IPS-20b (cell line): ENCODE measurements around the gene MZT2A.
"Not testable (repeated sequence)": the region's sequence is repeated elsewhere in the genome, so short reads cannot be mapped to it uniquely, and the experiment has no call there.

Experiments used
- H3K27ac ChIP-seq: one replicate; pipeline ENCODE4 v1.5.1; 2013; ENCODE audit warnings: low read length
- H3K27me3 ChIP-seq: 2 replicates; pipeline ENCODE4 v1.6.1; 2013; ENCODE audit warnings: mild to moderate bottlenecking, low read length, inconsistent platforms; ENCODE audit not compliant: insufficient read depth
- H3K36me3 ChIP-seq: 2 replicates; pipeline ENCODE4 v1.6.1; 2013; ENCODE audit warnings: low read depth, mild to moderate bottlenecking, inconsistent platforms, low read length, moderate library complexity; ENCODE audit not compliant: insufficient read depth
- H3K4me1 ChIP-seq: 2 replicates; pipeline ENCODE4 v1.6.1; 2013; ENCODE audit warnings: mild to moderate bottlenecking, control low read depth, inconsistent platforms, low read length, moderate library complexity; ENCODE audit not compliant: insufficient read depth
- H3K4me3 ChIP-seq: 2 replicates; pipeline ENCODE4 v1.5.1; 2013; ENCODE audit warnings: mild to moderate bottlenecking, low read length, inconsistent platforms
- H3K9ac ChIP-seq: 2 replicates; pipeline ENCODE4 v1.6.1; 2013; ENCODE audit warnings: low read depth, mild to moderate bottlenecking, inconsistent platforms, low read length, moderate library complexity
- H3K9me3 ChIP-seq: 2 replicates; pipeline ENCODE4 v1.6.1; 2013; ENCODE audit warnings: mild to moderate bottlenecking, low read depth, low read length, inconsistent platforms; ENCODE audit not compliant: insufficient read depth

MZT2A gene

DNA sequence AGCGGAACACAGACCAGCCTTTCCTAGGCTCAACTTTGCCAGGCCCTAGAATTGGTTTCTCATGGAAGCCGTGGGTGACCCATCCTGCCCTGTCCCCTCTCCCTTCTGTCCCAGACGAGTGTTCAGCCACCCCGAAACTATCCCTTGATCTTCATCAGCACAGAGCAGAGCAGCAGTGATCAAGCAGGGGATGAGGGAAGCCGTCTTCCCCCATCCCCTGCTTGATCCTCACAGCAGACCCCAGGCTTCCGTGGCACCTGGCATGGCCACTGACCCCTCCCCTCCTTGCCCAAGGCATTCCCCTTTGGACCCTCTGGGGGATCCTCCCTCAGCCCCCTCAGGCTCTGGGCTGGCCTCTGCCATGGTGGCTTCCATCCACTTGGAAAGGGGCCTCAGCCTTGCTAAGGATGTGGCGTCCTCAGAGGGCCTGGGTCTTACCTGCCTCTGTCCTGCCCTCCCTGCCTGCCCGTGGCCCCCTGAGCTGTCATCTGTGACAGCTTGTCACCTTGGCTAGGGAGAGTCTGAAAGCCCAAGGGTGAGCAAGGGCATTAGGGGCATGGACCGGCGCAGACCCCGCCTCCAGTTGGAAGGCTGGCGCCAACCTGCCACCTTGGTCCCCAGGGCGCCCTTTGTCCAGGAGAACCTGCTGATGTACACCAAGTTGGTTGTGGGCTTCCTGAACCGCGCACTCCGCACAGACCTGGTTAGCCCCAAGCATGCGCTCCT lies 25.1 kb upstream of the MZT2A start:
- Histone ChIP-seq H3K4me1 (no peaks in the 10 kb centered on the region), H3K4me3 (no peak overlapping the region), H3K9me3 (no peaks in the 10 kb centered on the region), H3K27me3 (no peaks in the 10 kb centered on the region), H3K36me3 (peaks cover 52% of the 10 kb centered on the region), H3K9ac (no peak overlapping the region), H3K27ac (no peak overlapping the region)

DNA sequence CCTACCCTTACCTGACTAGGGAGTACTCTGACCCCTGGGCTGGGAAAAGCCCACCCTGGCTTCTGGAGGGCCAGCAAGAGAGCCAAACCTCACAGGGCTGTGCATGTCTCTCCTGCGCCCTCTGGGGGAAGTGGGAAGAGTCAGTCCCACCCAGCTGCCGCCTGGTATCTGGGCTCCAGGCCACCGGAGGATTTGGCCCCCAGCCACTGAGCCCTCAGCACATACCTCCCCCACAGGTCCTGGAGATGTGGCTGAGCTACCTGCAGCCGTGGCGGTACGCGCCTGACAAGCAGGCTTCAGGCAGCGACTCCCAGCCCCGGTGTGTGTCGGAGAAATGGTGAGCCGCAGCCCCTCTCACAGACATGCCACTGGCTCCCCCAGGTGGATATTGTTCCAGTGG lies 24.4 kb upstream of the MZT2A start:
- not testable (repeated sequence) for H3K27ac ChIP-seq, H3K27me3 ChIP-seq, H3K4me3 ChIP-seq, H3K4me1 ChIP-seq, H3K9me3 ChIP-seq, H3K9ac ChIP-seq
- H3K36me3 ChIP-seq, result peaks cover 56% of the 10 kb centered on the region

DNA sequence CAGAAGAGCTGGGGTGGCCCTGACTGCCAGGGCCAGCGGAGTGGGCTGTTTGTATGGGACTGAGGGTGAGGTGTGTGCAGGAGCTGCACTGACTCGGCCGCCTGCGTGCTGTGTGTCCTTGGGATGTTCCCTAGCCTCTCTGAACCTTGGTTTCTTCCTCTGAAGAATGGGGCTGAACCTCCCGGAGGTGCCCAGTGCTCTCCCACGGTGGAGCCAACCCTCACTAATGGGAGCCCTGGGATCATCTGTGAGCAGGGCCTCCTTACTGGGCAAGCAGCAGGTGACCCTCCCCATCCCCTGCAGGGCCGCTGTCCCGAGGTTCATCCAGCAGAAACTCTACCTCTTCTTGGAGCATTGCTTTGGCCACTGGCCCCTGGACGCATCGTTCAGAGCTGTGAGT lies 23.8 kb upstream of the MZT2A start:
- H3K9me3 ChIP-seq, result no peaks in the 10 kb centered on the region
- H3K4me1 ChIP-seq, result no peaks in the 10 kb centered on the region
- H3K36me3 ChIP-seq, result peaks cover 56% of the 10 kb centered on the region
- no peak overlapping the region for H3K4me3 ChIP-seq
- no peaks in the 10 kb centered on the region for H3K27me3 ChIP-seq
- no peak overlapping the region for H3K27ac ChIP-seq
- H3K9ac ChIP-seq, result no peak overlapping the region

DNA sequence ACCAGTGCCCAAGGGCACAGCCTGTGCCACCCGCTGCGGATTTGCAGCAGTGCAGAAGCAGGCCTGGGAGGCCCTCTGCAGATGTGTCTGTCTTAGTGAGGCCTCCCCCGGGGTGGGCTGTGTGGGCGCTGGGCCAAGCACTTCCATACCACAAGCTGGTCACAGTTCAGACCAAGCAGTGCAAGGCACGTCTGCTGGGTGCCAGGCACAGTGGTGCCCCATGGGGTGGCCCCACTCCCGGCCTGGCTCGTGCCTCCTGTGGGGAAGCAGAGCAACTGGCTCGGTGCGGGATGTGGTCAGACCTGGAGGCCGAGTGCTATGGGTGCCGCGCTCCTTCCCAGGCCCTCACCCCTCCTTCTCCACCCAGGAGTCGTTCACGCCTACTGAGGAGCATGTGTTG lies 23.0 kb upstream of the MZT2A start:
- not testable (repeated sequence) for H3K4me3 ChIP-seq, H3K4me1 ChIP-seq, H3K9me3 ChIP-seq, H3K9ac ChIP-seq, H3K27me3 ChIP-seq, H3K27ac ChIP-seq
- peaks cover 49% of the 10 kb centered on the region for H3K36me3 ChIP-seq

DNA sequence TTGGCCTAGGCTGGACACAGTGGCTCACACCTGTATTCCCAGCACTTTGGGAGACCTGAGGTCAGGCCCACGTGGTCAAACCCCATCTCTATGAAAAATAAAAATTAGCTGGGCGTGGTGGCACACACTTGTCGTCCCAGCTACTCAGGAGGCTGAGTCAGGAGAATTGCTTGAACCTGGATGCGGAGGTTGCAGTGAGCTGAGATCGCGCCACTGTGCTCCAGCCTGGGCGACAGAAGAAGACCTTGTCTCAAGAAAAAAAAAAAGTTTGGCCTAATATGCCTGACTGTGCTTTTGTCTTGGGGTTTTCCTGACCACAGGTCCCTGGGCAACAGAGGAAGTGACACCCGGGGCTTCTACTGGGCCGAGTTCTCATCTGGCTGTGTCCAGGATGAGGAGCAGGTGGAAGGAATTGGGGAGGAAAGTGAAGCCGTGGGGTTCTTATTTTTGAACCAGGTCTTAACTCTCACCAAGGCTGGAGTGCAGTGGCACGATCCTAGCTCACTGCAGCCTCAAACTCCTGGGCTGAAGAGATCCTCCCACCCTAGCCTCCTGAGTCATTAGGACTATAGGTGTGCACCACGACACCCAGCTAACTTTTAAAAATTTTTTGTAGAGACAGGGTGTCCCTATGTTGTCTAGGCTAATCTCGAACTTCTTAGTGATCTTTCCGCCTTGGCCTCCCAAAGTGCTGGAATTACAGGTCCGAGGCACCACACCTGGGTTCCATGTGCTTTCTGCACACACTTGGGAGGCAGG lies 22.4 kb upstream of the MZT2A start:
- not testable (repeated sequence) for H3K27ac ChIP-seq, H3K27me3 ChIP-seq, H3K9ac ChIP-seq, H3K4me3 ChIP-seq, H3K9me3 ChIP-seq, H3K4me1 ChIP-seq
- H3K36me3 ChIP-seq, result peaks cover 50% of the 10 kb centered on the region

DNA sequence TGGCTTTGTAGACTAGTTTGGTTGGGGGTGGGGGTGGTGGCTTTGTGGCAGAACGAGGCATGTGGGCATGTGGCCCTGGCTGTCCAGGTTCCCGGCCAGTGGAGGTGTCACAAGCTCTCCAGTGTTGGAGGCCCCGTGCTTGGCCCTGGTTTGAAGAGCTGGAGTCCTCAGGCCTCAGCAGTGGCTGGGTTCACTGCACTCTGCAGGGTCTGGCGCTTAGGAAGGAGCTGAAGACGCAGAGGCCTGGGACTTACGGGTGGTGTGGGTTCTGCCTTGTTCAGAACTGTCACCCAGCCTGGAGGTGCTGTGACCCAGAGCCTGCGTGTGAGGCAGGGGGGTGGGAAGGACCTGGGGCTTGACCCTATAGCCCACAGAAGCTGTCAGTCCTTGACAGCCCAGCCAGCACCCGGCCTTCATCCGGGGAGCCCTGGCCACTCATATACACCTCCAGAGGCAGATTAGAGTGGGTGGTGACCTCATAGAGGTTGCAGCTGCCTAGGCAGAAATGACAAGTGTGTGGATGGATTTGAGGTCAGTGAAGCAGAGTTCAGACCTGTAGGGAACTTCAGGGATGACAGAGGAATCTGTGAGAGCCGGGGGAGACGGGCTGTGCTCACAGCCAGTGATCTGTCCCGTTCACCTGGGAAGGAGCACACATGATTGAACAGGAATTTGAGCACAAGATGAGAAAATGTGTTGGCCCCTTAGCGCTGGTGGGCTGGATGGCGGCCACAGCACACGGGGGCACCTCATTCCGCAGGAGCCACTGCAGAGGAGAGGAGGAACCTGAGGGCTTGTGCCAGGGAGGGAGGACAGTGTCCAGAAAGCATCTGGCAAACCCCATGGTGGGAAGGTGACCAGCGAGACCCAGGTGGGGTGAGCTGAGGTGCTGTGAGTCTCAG lies 20.0 kb upstream of the MZT2A start:
- not testable (repeated sequence) for H3K9me3 ChIP-seq, H3K27me3 ChIP-seq, H3K4me1 ChIP-seq, H3K4me3 ChIP-seq, H3K9ac ChIP-seq, H3K27ac ChIP-seq
- peaks cover 56% of the 10 kb centered on the region for H3K36me3 ChIP-seq

DNA sequence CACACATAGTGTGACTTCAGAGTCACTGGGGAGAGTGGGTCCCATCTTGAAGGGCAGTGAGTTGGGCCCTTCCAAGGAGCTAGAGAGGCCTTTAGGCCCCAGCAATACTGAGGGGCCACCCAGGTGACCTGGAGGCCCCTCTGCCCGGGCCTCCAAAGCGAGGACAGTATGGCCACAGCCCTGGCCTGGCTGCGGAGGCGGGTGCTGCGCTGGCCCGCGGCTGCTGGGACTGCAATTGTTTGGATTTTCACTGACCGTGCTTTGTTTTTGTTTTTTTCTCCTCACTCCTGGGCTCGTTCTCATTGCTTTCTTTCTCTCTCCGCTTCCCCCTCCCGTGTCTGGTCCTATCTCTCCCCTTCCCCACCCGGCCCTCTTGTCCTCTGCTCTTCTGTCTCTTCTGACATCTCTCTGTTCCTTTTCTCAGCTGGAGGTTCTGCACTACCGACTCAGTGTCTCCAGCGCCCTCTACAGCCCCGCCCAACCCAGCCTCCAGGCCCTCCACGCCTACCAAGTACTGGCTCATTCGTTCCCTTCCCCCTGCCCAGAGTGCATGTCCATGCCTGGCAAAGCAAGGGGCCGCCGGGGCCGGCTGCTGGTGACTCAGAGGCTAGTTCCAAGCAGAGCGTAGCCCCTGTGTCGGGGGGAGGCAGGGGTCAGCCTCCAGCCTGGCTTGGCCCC lies 19.2 kb upstream of the MZT2A start:
- not testable (repeated sequence) for H3K9me3 ChIP-seq, H3K27ac ChIP-seq, H3K4me1 ChIP-seq, H3K9ac ChIP-seq, H3K27me3 ChIP-seq, H3K4me3 ChIP-seq
- H3K36me3 ChIP-seq, result peaks cover 60% of the 10 kb centered on the region

DNA sequence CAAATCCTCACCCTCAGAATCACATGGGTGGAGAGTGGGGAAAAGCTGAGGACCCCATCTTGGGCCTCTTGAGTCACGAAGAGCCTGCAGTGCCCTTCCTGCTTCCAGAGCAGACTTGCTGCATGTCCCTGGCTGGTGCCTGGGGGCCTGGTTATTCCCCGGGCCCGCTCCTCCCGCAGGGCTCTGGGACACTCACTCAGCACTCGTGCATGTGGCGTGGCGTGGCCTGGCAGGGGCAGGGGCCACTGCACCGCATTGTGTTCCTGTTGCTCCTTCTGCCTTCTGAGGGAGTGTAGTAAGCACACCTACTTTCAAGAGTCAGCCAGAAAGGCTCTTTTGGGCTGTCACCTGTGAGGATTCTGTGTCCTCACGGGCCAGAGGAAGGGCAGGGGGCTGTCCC lies 17.4 kb upstream of the MZT2A start:
- Histone ChIP-seq H3K27ac (no peak overlapping the region), H3K27me3 (no peaks in the 10 kb centered on the region), H3K9ac (no peak overlapping the region), H3K36me3 (peaks cover 78% of the 10 kb centered on the region), H3K9me3 (no peaks in the 10 kb centered on the region), H3K4me1 (no peaks in the 10 kb centered on the region), H3K4me3 (no peak overlapping the region)

DNA sequence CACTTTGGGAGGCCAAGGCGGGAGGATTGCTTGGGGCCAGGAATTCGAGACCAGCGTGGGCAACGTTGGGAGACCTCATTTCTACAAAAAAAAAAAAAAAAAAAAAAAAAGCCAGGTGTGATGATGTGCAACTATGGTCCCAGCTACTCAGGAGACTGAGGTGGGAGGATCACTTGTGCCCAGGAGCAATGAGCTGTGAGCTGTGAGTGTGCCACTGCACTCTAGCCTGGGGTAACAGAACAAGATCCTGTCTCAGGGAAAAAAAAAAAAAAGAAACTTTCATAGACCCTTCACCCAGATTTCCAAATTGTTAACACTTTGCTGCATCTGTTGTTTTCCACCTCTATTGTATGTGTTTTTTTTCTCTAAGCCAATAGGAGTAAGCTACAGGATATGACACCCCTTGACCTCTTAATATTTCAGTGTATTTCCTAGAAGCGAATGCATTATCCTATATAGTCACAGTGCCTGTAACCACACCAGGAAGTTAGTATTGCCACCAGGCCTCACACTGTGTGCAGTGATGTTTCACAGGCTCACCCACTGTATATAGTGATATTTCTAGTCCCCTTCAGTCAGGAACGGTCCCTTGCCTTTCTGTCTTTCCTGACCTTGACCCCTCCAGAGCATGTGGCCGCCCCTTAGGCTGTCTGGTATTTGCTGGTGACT lies 12.0 kb upstream of the MZT2A start:
- not testable (repeated sequence) for H3K9me3 ChIP-seq, H3K27me3 ChIP-seq, H3K4me3 ChIP-seq, H3K4me1 ChIP-seq, H3K9ac ChIP-seq, H3K27ac ChIP-seq
- peaks cover 94% of the 10 kb centered on the region for H3K36me3 ChIP-seq

DNA sequence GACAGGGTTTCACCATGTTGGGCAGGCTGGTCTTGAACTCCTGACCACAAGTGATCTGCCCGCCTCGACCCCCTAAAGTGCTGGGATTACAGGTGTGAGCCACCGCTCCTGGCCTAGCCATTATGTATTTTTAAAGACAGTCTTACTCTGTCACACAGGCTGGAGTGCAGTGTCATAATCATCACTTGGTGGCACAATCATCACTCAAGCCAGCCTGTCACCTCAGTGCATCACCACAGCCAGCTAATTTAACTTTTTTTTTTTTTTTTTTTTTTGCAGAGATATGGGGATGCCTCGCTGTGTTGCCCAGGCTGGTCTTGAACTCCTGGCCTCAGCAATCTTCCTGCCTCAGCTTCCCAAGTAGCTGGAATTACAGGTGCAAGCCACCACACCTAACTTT lies 11.4 kb upstream of the MZT2A start:
- H3K27me3 ChIP-seq, H3K4me1 ChIP-seq, H3K4me3 ChIP-seq, H3K9me3 ChIP-seq, H3K9ac ChIP-seq, H3K27ac ChIP-seq: not testable (repeated sequence)
- H3K36me3 ChIP-seq, result peaks cover 95% of the 10 kb centered on the region

DNA sequence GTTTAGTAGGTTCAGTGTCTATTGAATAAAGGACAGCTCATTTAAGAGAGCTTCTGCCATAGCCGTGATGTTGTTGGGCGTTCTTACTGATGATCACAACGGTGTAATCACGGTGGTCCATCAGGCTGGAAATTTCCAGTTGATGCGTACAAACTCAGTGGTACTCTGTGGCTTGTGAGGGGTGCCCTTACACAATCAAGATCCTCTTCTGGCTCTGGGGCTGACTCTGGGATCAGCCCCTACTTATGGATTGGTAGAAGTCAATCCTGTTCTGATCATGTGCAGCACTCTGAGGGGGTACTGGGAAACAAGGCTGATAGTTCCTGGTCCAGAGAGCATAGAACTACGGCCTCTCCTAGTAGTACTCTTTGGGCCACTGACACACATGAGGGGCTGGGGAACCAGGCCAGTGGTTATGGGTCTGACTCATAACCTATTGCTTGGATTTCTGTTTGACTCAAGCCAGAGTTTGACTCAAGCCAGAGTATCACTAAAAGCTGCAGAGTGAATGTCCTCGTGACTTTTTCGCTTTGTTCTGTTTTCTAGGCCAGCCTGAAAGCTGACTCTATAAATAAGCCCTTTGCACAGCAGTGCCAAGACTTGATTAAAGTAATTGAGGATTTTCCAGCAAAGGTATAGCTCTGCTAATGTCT lies 6.2 kb upstream of the MZT2A start:
- H3K9me3 ChIP-seq, H3K4me1 ChIP-seq, H3K27me3 ChIP-seq, H3K9ac ChIP-seq, H3K27ac ChIP-seq, H3K4me3 ChIP-seq: not testable (repeated sequence)
- H3K36me3 ChIP-seq, result peaks cover 58% of the 10 kb centered on the region
